Mesenteric fat pad (tissue), 1 donor: ENCODE results near the gene DCP2. TPM values are rescaled to one million over a fixed set of nuclear protein-coding genes. Genes with fewer than 3 reads are reported as not detected.

ENCODE experiments used
- DNase-seq: peaks from one replicate; pipeline ENCODE4 v3.0.0-alpha.2; 2020; ENCODE audit warnings: low spot score
- total RNA-seq: library from RNA; stranded (reverse); fragmentation: NEBNext Ultra II Directional; extraction: Animal tissue kit (Norgen Biotek cat#: 25700); gene quantifications from one replicate; pipeline ENCODE4 v1.2.1, GENCODE V29; 2021
- donor health status: DM: yes; HTN: yes; CAD: no.

The DCP2 gene
- total RNA-seq, 1 donor from 2014 or later: 39.2 TPM

- no peak for DNase-seq
These were observed 86.4 kb downstream of the DCP2 start for GRCh38 chr5:113062869-113063508.

- DNase-seq: no peak
These were observed 87.3 kb downstream of the DCP2 start for GRCh38 chr5:113063927-113064326.

GRCh38 chr5:113064806-113065205 is 88.2 kb downstream of the DCP2 start:
- no peak for DNase-seq

DNA sequence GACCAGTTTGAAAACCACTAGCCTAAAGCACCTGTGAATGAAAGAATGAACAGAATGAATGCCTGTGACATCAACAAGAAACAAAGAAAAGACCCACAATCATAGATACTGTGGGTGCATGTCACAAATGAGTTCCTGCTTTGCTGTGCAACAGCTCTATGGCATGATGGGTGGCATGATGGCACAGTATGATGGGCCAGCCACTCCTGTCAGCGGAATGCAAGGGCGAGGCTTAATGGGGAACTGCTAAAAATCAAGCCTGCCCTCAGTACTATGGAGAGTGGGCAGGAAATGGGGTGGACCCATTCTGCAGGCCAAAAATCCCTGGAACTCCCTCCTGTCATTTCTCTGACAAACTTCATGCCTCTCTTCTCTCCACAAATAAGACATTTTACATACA is 89.0 kb downstream of the DCP2 start:
- no peak for DNase-seq

DNA sequence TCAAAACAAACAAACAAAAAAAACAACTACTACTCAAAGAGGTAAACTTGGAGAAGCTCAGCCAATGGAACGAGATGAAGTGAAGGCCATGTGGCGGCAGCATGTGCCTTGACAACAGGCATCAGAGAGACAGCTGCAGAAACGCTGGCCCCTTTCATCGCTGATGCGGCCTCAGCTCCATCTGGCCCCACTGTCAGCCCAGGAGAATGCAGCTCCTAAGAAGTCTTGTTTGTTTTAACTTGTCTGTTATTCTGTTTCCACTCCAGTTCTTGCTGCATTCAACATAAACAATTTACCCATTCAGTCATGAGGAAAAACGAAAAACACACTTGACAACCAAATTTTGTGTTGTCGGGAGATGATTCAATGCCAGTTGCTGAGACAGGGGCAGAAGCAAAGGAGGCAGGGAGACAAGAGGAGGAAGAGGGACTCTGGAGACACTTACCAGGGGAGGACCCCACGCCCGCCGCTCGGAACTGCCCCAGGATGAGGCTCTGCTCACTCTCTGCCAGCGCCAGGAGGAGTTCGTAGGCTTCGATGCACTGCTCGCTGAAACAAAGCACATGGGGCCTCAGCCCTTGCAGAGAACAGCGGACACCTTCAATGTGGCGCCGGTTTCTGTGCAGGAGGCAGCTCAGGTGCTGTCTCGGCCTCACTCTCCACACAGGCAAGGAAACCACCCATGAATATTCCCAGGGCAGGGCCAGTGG is 91.2 kb downstream of the DCP2 start:
- no peak for DNase-seq

GRCh38 chr5:113068559-113068958 is 92.0 kb downstream of the DCP2 start:
- no peak for DNase-seq

Other genes with a start within 250 kb of the DCP2 start
- 39.8 TPM for gene APC, start 238.9 kb upstream of the DCP2 start, total RNA-seq
- 55.6 TPM for gene SRP19, start 115.5 kb upstream of the DCP2 start, total RNA-seq
- gene REEP5, start 54.6 kb upstream of the DCP2 start, total RNA-seq: 121 TPM